HepG2 (cell line): ENCODE data around the gene LMNTD1. TPM values are rescaled to one million over a fixed set of nuclear protein-coding genes. Genes with fewer than 3 reads are reported as not detected.

Source experiments
- AFF4 ChIP-seq: sonication (generic); formaldehyde crosslinking; IDR thresholded peaks from 2 replicates; pipeline ENCODE4 v1.4.0; 2020; ENCODE audit warnings: missing genetic modification reagents
- ARID4A ChIP-seq: sonication (generic); formaldehyde crosslinking; IDR thresholded peaks from 2 replicates; pipeline ENCODE4 v1.5.0; 2020; ENCODE audit warnings: mild to moderate bottlenecking, missing genetic modification reagents, borderline replicate concordance
- ASH2L ChIP-seq: fragments of 300-600, 200-600 bp; sonication (generic); IDR thresholded peaks from 2 replicates; pipeline ENCODE4 v1.7.0; 2017; ENCODE audit warnings: low read depth, mild to moderate bottlenecking, moderate library complexity, mixed read lengths, low read length; ENCODE audit not compliant: insufficient read length
- EHMT2 ChIP-seq: fragments of 200-600 bp; sonication (generic); IDR thresholded peaks from 2 replicates; pipeline ENCODE4 v1.7.0; 2017; ENCODE audit warnings: antibody characterized with exemption, low read depth, low read length, borderline replicate concordance
- ELF1 ChIP-seq: sonication (generic); formaldehyde crosslinking; IDR thresholded peaks from 2 replicates; pipeline ENCODE4 v1.4.0; 2020; ENCODE audit warnings: missing genetic modification reagents
- HNF4A ChIP-seq: sonication (generic); formaldehyde crosslinking; IDR thresholded peaks from 2 replicates; pipeline ENCODE4 v1.4.0; 2020; ENCODE audit warnings: missing genetic modification reagents
- HNRNPH1 ChIP-seq: fragments of 200-400 bp; formaldehyde crosslinking; optimal IDR thresholded peaks from 2 replicates; pipeline ENCODE3; 2017; ENCODE audit warnings: mild to moderate bottlenecking, low read depth, low read length
- RCOR2 ChIP-seq: IDR thresholded peaks from 2 replicates; pipeline ENCODE4 v1.6.1; 2016; ENCODE audit warnings: missing biosample characterization, missing genetic modification reagents
- SMYD3 ChIP-seq: sonication (generic); formaldehyde crosslinking; IDR thresholded peaks from 2 replicates; pipeline ENCODE4 v1.8.1; 2023; ENCODE audit warnings: mild to moderate bottlenecking, missing genetic modification reagents
- TAF15 ChIP-seq: fragments of 200-400 bp; formaldehyde crosslinking; IDR thresholded peaks from one replicate; pipeline ENCODE4 v1.6.1; 2018; ENCODE audit warnings: mild to moderate bottlenecking, low read depth, low read length; ENCODE audit not compliant: poor library complexity, severe bottlenecking
- U2AF2 ChIP-seq: fragments of 200-400 bp; formaldehyde crosslinking; IDR thresholded peaks from 2 replicates; pipeline ENCODE4 v1.6.1; 2017; ENCODE audit warnings: low read depth, mild to moderate bottlenecking, low read length
- WIZ ChIP-seq: sonication (generic); formaldehyde crosslinking; IDR thresholded peaks from 2 replicates; pipeline ENCODE4 v1.5.1; 2020; ENCODE audit warnings: mild to moderate bottlenecking, missing genetic modification reagents
- YY1 ChIP-seq: IDR thresholded peaks from 2 replicates; pipeline ENCODE4 v1.6.1; 2011; ENCODE audit warnings: low read length, low read depth, moderate library complexity, mild to moderate bottlenecking; ENCODE audit not compliant: insufficient read depth, insufficient replicate concordance
- ZNF143 ChIP-seq: sonication (generic); formaldehyde crosslinking; IDR thresholded peaks from 2 replicates; pipeline ENCODE4 v1.4.0; 2020; ENCODE audit warnings: missing genetic modification reagents
- ZNF33A ChIP-seq: sonication (generic); formaldehyde crosslinking; IDR thresholded peaks from 2 replicates; pipeline ENCODE4 v1.5.1; 2020; ENCODE audit warnings: missing genetic modification reagents, mild to moderate bottlenecking, moderate library complexity, borderline replicate concordance
- ZNF567 ChIP-seq: sonication (generic); formaldehyde crosslinking; IDR thresholded peaks from 2 replicates; pipeline ENCODE4 v1.8.1; 2023; ENCODE audit warnings: mild to moderate bottlenecking, missing genetic modification reagents, borderline replicate concordance
- ZNF577 ChIP-seq: sonication (generic); formaldehyde crosslinking; IDR thresholded peaks from 2 replicates; pipeline ENCODE4 v1.4.0; 2020; ENCODE audit warnings: mild to moderate bottlenecking, low read depth, missing genetic modification reagents, borderline replicate concordance
- ZNF670 ChIP-seq: sonication (generic); formaldehyde crosslinking; IDR thresholded peaks from 2 replicates; pipeline ENCODE4 v1.8.0; 2022; ENCODE audit warnings: mild to moderate bottlenecking, missing genetic modification reagents, borderline replicate concordance
- ZNF772 ChIP-seq: sonication (generic); formaldehyde crosslinking; IDR thresholded peaks from 2 replicates; pipeline ENCODE4 v1.5.0; 2020; ENCODE audit warnings: mild to moderate bottlenecking, missing genetic modification reagents
- polyA plus RNA-seq, 8 experiments: library from polyadenylated mRNA; depleted of rRNA in 3 of 8; stranded (reverse) in 7 of 8; unstranded in 1 of 8; fragments of >200 nt; fragmentation: Illumina TruSeq in 4 of 8; extraction: Trizol in 4 of 8; gene quantifications; 2 replicates each; pipeline versions ENCODE4 v1.2.1 to v1.2.3, GENCODE V29; 2011 to 2016; ENCODE audit warnings: low read depth in 4 of 8, missing spikeins in 1 of 8, mixed read lengths in 1 of 8; ENCODE audit not compliant: insufficient read depth in 1 of 8
- total RNA-seq, 5 experiments: library from RNA; depleted of rRNA; stranded (reverse); fragments of >200 nt; fragmentation: Illumina TruSeq; extraction: Trizol; gene quantifications; 2 replicates each; pipeline ENCODE4 v1.2.3, GENCODE V29; 2016; ENCODE audit warnings: low read depth in 1 of 5
- TF ChIP-seq, protein P1 (sequence below): sonication (generic); formaldehyde crosslinking; IDR thresholded peaks from 2 replicates; pipeline ENCODE4 v1.4.0; 2020; ENCODE audit warnings: missing genetic modification reagents

LMNTD1 gene
- total and polyA plus RNA-seq, 2 of the 13 experiments (the other 11 are each of a cell fraction or from before 2014, with no cell fraction given): not detected

DNA sequence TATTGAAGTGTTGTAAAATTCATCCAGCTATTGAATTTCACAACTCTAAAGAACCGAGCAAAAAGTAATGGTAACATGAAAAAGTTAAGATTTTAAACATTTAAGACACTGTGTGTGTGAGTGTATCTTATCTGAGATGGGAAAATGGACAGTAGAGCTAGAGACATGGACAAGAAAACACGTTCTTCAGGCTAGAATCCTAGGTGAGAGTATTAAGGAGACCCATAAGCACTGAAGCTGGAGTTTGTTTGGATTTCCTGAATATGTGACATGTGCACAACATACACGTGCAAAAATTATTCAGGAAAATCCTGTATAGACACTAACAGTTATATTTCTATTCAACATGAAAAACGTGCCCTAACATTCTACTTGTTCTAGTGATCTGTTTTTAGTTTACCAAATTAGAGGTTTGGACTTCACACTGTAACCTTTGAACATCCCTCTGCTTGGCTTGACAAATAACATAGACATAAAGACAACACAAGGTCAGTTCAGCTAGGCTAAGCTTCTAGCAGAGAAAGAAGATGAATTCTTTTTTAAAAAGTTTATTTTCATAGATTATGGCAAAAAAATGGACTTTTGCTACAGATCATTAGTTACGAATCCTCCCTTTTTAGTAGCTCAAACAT, 31.3 kb downstream of the LMNTD1 start (continued):
- no peak for TF ChIP-seq ARID4A (CRISPR knock-in tag)
- no peak for TF ChIP-seq RCOR2
- no peak for TF ChIP-seq ZNF670
- no peak for TF ChIP-seq ELF1
- no peak for TF ChIP-seq ZNF772 (CRISPR knock-in tag)
- peak; percentile 93 for TF ChIP-seq HNF4A (CRISPR knock-in tag)
- no peak for TF ChIP-seq TAF15
- TF ChIP-seq WIZ (CRISPR knock-in tag): no peak
- no peak for TF ChIP-seq U2AF2
- no peak for TF ChIP-seq YY1
- TF ChIP-seq ZNF577 (CRISPR knock-in tag): no peak
- no peak for TF ChIP-seq HNRNPH1
- TF ChIP-seq EHMT2: peak; percentile 22; the same call in 1 of the 2 replicates
- TF ChIP-seq SMYD3 (CRISPR knock-in tag): no peak
- TF ChIP-seq ZNF567 (CRISPR knock-in tag): no peak
- TF ChIP-seq ZNF143 (CRISPR knock-in tag): no peak
- no peak for TF ChIP-seq ZNF33A (CRISPR knock-in tag)
- TF ChIP-seq, protein P1, sequence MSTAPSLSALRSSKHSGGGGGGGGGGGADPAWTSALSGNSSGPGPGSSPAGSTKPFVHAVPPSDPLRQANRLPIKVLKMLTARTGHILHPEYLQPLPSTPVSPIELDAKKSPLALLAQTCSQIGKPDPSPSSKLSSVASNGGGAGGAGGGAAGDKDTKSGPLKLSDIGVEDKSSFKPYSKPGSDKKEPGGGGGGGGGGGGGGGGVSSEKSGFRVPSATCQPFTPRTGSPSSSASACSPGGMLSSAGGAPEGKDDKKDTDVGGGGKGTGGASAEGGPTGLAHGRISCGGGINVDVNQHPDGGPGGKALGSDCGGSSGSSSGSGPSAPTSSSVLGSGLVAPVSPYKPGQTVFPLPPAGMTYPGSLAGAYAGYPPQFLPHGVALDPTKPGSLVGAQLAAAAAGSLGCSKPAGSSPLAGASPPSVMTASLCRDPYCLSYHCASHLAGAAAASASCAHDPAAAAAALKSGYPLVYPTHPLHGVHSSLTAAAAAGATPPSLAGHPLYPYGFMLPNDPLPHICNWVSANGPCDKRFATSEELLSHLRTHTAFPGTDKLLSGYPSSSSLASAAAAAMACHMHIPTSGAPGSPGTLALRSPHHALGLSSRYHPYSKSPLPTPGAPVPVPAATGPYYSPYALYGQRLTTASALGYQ (CRISPR knock-in tag): no peak
- TF ChIP-seq ASH2L: peak; percentile 45
- TF ChIP-seq AFF4 (CRISPR knock-in tag): no peak
